Gastrocnemius medialis (tissue), 4 donors: Measurements from ENCODE around the gene KRT9. TPM values are rescaled to one million over a fixed set of nuclear protein-coding genes. Genes with fewer than 3 reads are reported as not detected.
"Not testable (repeated sequence)": the region's sequence is repeated elsewhere in the genome, so short reads cannot be mapped to it uniquely, and the experiment has no call there.

Source experiments
- ATAC-seq, 2 donors: fragments of 150-250 bp; one replicate each; pipeline ENCODE4 v1.9.1; 2016
- DNase-seq, 2 donors: peaks; one replicate each; pipeline ENCODE4 v3.0.0-alpha.2; 2019
- H3K27ac ChIP-seq, 4 donors: fragments of 200-600 bp; sonication (generic); 1 replicate in 1 of 4; 2 replicates in 3 of 4; pipeline ENCODE4 v1.5.1; 2016 to 2018; ENCODE audit warnings: mild to moderate bottlenecking in 2 of 4, moderate library complexity in 1 of 4
- H3K27me3 ChIP-seq, 3 donors: fragments of 200-600 bp; sonication (generic) in 2 of 3; 1 replicate in 1 of 3; 2 replicates in 2 of 3; pipeline versions ENCODE4 v1.5.1 to v1.6.0; 2016 to 2019; ENCODE audit warnings: mild to moderate bottlenecking in 1 of 3, moderate library complexity in 1 of 3
- H3K36me3 ChIP-seq, 2 donors: fragments of 200-600 bp; sonication (generic) in 1 of 2; one replicate each; pipeline ENCODE4 v1.5.1; 2017 to 2018
- H3K4me1 ChIP-seq, 2 donors: fragments of 200-600 bp; sonication (generic) in 1 of 2; one replicate each; pipeline ENCODE4 v1.5.1; 2016 to 2017; ENCODE audit warnings: mild to moderate bottlenecking in 2 of 2
- H3K4me3 ChIP-seq, 4 donors: fragments of 200-600 bp; sonication (generic) in 3 of 4; 1 replicate in 1 of 4; 2 replicates in 3 of 4; pipeline ENCODE4 v1.5.1; 2016 to 2019; ENCODE audit warnings: mild to moderate bottlenecking in 2 of 4
- H3K9me3 ChIP-seq, 3 donors: fragments of 200-600 bp; sonication (generic) in 2 of 3; 1 replicate in 1 of 3; 2 replicates in 2 of 3; pipeline ENCODE4 v1.5.1; 2016 to 2019
- POLR2A ChIP-seq, 2 donors: fragments of 450-650 bp; IDR thresholded peaks; one replicate each; pipeline ENCODE4 v1.6.1; 2017; ENCODE audit warnings: antibody characterized with exemption in 2 of 2, mild to moderate bottlenecking in 2 of 2, moderate library complexity in 2 of 2
- in situ Hi-C, 4 donors: fragments of 200-750 bp; cut with MboI; loops; one replicate each; pipeline versions ENCODE4 v1.15.0 to v1.8.0; 2017; ENCODE audit warnings: low sequenced_read_pairs in 4 of 4
- intact Hi-C: fragments of 100-400 bp; cut with DNase I; formaldehyde crosslinking; loops from one replicate; pipeline ENCODE4 v1.15.1; 2023; ENCODE audit warnings: low total_unique reads
- total RNA-seq, 4 donors: library from RNA; depleted of rRNA; stranded (reverse); fragments of >200 nt; gene quantifications; one replicate each; pipeline versions ENCODE4 v1.1.0 to v1.2.3, GENCODE V29; 2016
- TF ChIP-seq, protein P1 (sequence below), 5 experiments: fragments of 450-650 bp in 3 of 5; fragments of 200-600 bp in 2 of 5; sonication (generic) in 2 of 5; IDR thresholded peaks in 4 of 5; conservative IDR thresholded peaks in 1 of 5; 1 replicate in 4 of 5; 2 replicates in 1 of 5; pipeline ENCODE4 v1.5.1; 2016 to 2019; ENCODE audit warnings: antibody characterized with exemption in 5 of 5, mild to moderate bottlenecking in 3 of 5, moderate library complexity in 3 of 5

KRT9 gene
- total RNA-seq, 4 donors from 2014 or later: not detected

DNA sequence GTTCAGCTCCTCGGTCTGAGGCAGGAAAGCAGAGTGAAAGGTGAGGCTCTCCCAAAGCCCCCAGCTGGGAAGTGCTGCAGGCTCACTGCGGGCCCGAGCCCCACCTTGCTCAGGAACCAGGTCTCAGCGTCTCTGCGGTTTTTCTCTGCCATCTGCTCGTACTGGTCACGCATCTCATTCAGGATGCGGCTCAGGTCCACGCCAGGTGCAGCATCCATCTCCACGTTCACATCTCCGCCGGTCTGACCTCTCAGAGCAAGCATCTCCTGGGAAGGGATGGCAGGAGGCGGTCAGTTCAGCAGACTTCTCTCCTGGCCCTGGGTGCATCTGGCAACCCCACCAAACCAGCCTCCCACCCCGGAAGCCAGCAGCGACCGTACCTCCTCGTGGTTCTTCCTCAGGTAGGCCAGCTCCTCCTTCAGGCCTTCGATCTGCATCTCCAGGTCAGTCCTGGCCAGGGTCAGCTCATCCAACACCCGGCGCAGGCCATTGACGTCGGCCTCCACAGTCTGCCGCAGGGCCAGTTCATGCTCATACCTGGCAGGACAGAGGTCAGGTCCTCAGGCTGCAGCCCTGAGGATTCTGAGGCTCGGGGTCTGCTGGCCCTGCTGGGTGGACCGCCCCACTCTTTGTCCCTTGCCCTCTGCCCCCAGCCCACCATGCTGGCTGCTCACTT lies 39.2 kb upstream of the KRT9 start:
- in situ Hi-C loops (no loop called here), intact Hi-C loops (no loop called here)
- no peaks in the 10 kb centered on the region for H3K4me1 ChIP-seq
- TF ChIP-seq, protein P1, sequence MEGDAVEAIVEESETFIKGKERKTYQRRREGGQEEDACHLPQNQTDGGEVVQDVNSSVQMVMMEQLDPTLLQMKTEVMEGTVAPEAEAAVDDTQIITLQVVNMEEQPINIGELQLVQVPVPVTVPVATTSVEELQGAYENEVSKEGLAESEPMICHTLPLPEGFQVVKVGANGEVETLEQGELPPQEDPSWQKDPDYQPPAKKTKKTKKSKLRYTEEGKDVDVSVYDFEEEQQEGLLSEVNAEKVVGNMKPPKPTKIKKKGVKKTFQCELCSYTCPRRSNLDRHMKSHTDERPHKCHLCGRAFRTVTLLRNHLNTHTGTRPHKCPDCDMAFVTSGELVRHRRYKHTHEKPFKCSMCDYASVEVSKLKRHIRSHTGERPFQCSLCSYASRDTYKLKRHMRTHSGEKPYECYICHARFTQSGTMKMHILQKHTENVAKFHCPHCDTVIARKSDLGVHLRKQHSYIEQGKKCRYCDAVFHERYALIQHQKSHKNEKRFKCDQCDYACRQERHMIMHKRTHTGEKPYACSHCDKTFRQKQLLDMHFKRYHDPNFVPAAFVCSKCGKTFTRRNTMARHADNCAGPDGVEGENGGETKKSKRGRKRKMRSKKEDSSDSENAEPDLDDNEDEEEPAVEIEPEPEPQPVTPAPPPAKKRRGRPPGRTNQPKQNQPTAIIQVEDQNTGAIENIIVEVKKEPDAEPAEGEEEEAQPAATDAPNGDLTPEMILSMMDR (IDR thresholded peaks at IDR 0.05 in 4 of 5, conservative IDR thresholded peaks at IDR 0.05 in 1 of 5): no peak
- no peak for TF ChIP-seq POLR2A (IDR thresholded peaks at IDR 0.05)
- no peaks in the 10 kb centered on the region for H3K9me3 ChIP-seq
- ATAC-seq (no peak), DNase-seq (no peak)
- H3K27me3 ChIP-seq: peaks cover 0 to 4% (median 0%) of the 10 kb centered on the region in 3 donors
- H3K27ac ChIP-seq: no peak overlapping the region
- no peaks in the 10 kb centered on the region for H3K36me3 ChIP-seq
- H3K4me3 ChIP-seq: no peak overlapping the region

DNA sequence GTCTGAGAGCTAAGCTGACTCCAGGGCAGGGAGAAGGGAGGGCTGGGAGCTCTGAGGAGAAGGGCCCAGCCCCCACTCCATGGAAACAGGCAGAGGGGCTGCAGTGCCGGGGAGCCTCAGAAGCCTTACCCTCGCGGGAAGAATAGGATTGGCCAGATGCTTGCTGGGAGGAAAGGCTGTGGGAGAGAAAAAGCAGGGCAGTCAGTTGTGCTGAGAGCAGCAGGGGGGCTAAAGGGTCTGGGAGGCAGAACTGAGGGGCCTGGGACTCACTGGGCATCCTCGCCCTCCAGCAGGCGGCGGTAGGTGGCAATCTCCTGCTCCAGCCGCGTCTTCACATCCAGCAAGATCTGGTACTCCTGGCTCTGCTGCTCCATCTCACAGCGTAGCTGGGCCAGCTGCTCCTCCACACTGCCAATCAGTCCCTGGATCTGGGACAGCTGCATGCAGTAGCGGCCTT lies 38.2 kb upstream of the KRT9 start:
- H3K4me1 ChIP-seq, H3K36me3 ChIP-seq, H3K4me3 ChIP-seq, H3K27ac ChIP-seq, in situ Hi-C loops, intact Hi-C loops, ATAC-seq, DNase-seq, H3K27me3 ChIP-seq, H3K9me3 ChIP-seq: not testable (repeated sequence)

DNA sequence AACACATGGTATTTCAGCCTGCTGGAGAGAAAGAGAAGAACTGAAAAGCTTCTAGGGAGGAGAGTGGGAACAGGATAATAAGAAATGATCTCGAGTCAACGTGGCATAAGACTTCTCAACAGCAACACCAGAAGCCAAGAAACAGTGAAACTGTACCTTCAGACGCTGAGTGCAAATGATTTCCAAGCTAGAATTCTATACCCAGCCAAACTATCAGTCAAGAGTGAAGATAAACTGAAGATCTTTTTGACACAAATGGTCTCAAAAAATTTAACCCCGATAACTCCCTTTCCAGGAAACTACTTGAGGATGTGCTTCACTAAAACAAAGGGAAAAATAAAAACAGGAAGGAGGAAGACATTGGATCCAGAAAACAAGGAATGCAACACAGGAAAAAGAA lies 35.1 kb upstream of the KRT9 start:
- DNase-seq, in situ Hi-C loops, H3K9me3 ChIP-seq, H3K4me1 ChIP-seq, H3K27me3 ChIP-seq, H3K27ac ChIP-seq, H3K4me3 ChIP-seq, intact Hi-C loops, ATAC-seq, H3K36me3 ChIP-seq: not testable (repeated sequence)

DNA sequence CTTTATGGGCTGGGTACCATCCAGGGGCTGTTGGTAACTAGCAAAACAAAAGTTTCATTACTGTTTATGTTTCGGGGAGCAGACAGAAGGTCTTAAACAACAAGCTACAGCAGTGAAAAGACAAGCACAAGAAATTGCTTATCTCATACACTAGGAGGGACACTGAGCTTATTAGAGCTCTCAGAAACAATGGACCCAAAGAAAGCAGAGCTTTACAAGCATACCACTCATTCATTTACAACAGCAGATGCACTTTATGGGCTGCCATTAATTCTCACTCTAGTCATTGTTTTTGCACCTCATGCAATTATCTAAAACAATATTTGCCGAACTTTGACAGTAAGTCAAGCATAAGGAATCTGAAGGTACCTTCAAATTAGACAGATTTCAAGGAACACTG lies 30.7 kb upstream of the KRT9 start:
- Histone ChIP-seq H3K4me1 (no peaks in the 10 kb centered on the region), H3K36me3 (no peaks in the 10 kb centered on the region), H3K4me3 (no peak overlapping the region), H3K9me3 (no peaks in the 10 kb centered on the region), H3K27me3 (no peaks in the 10 kb centered on the region), H3K27ac (no peak overlapping the region)
- TF ChIP-seq POLR2A (IDR thresholded peaks at IDR 0.05): no peak
- TF ChIP-seq, protein P1 (IDR thresholded peaks at IDR 0.05 in 4 of 5, conservative IDR thresholded peaks at IDR 0.05 in 1 of 5): no peak
- intact Hi-C loops: no loop called here
- in situ Hi-C loops: no loop called here
- DNase-seq (no peak), ATAC-seq (no peak)

GRCh38 chr17:41600318-41600717 lies 28.5 kb upstream of the KRT9 start:
- Histone ChIP-seq H3K9me3 (no peaks in the 10 kb centered on the region), H3K27me3 (no peaks in the 10 kb centered on the region), H3K36me3 (no peaks in the 10 kb centered on the region), H3K27ac (no peak overlapping the region), H3K4me3 (no peak overlapping the region), H3K4me1 (no peaks in the 10 kb centered on the region)
- no peak for ATAC-seq
- intact Hi-C loops: no loop called here
- in situ Hi-C loops: no loop called here
- DNase-seq: no peak
- no peak for TF ChIP-seq POLR2A (IDR thresholded peaks at IDR 0.05)
- TF ChIP-seq, protein P1 (IDR thresholded peaks at IDR 0.05 in 4 of 5, conservative IDR thresholded peaks at IDR 0.05 in 1 of 5): no peak

DNA sequence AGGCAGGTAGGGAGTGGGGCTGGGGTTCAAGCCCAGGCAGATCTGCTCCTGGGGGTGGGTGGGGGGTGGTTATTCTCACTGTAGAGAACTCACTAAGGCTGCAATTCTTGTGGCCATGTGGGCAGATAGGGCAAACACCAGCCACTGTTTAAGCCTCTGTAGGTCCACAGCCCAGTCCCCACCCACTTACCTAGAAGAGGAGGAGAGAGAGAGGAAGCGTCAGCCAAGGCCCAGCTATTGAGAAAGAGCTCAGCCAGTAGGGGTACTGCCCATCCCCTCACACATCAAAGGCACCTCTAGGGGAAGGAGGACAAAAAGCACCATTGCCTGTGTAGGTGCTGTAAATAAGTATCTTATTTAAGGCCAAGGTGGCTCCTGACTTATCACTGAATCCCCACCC lies 27.8 kb upstream of the KRT9 start:
- no peak for DNase-seq
- Histone ChIP-seq H3K27ac (no peak overlapping the region), H3K27me3 (no peaks in the 10 kb centered on the region), H3K36me3 (no peaks in the 10 kb centered on the region), H3K4me3 (no peak overlapping the region), H3K4me1 (no peaks in the 10 kb centered on the region), H3K9me3 (no peaks in the 10 kb centered on the region)
- in situ Hi-C loops (no loop called here), intact Hi-C loops (no loop called here)
- no peak for ATAC-seq
- TF ChIP-seq, protein P1 (IDR thresholded peaks at IDR 0.05 in 4 of 5, conservative IDR thresholded peaks at IDR 0.05 in 1 of 5): no peak
- no peak for TF ChIP-seq POLR2A (IDR thresholded peaks at IDR 0.05)
